ENCODE data around the gene KNG1. TPM values are rescaled to one million over a fixed set of nuclear protein-coding genes. Genes with fewer than 3 reads are reported as not detected.

Gene KNG1
- total and polyA plus RNA-seq, 2 donors (not counting 3 experiments of a cell fraction or from before 2014, with no cell fraction given), result not detected

DNA sequence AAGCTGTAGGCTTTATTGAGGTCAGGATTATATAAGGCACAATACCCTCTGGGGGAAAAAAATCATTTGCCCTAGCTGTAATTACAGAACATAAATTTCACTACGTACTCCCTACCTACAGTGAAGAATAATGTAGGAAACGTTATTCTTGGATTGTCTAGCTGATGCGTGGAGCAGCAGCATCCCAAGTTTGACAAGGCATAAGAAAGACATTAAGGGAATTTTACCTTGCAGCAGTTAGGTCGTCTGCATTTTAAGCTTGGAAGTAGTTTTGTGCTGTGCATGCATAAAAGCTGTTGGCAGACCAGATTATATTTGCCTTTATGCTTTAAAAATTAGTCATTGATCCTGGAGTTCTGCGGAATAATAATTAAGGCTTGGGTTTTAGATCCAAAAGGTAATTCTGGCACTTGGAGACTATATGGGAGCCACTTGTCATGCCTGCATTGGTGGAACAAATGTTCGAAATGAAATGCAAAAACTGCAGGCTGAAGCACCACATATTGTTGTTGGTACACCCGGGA, 68.4 kb downstream of the KNG1 start:
- peaks cover 38 to 44% of the 10 kb centered on the region in 2 experiments for H3K36me3 ChIP-seq (ENCODE audit: control insufficient read depth in 2 of 2, extremely low read depth in 1 of 2, insufficient read depth in 2 of 2, low read length in 2 of 2)
- ChIA-PET CTCF (interaction anchor here (3.1 kb wide), 1 partner anchor 169 kb away, joined by 10 read pairs; no protein-coding TSS in a partner anchor), POLR2A (no interaction called here)
- H3K9ac ChIP-seq (replicated peaks; ENCODE audit: extremely low read depth, insufficient read depth, low read length), result peak overlapping the region; percentile 99
- no peaks in the 10 kb centered on the region for H3K27me3 ChIP-seq (ENCODE audit: control insufficient read depth in 2 of 2, insufficient read depth in 2 of 2, low read length in 2 of 2)
- H3K9me3 ChIP-seq (replicated peaks; ENCODE audit: control insufficient read depth, insufficient read depth, low read length), result no peaks in the 10 kb centered on the region
- H2AFZ ChIP-seq (ENCODE audit: low read depth, low read length), result no peak overlapping the region
- peak overlapping the region; percentile 38 to 85 (median 72) for H3K4me3 ChIP-seq (replicated peaks in 1 of 3; ENCODE audit: insufficient read depth in 1 of 3, low read depth in 1 of 3, low read length in 3 of 3)
- FAIRE-seq (no peak), DNase-seq (ENCODE audit: low read depth, low spot score) (no peak)
- peaks cover 15% of the 10 kb centered on the region for H4K20me1 ChIP-seq (replicated peaks; ENCODE audit: control insufficient read depth, extremely low read depth, insufficient read depth, low read length)
- H3K4me1 ChIP-seq (ENCODE audit: control insufficient read depth, extremely low read depth, insufficient read depth, low read length), result peaks cover 26% of the 10 kb centered on the region
- no peaks in the 10 kb centered on the region for H3K9me1 ChIP-seq (replicated peaks; ENCODE audit: control insufficient read depth, extremely low read depth, insufficient read depth, low read length)
- BruUV-seq (replicated peaks), result no TSS peak
- H3K79me2 ChIP-seq (ENCODE audit: control insufficient read depth, insufficient read depth, low read length), result peaks cover 51% of the 10 kb centered on the region
- TF ChIP-seq POLR2AphosphoS5 (IDR thresholded peaks at IDR 0.05; ENCODE audit: insufficient read depth, low read depth, low read length) (no peak), EZH2 (IDR thresholded peaks at IDR 0.05; ENCODE audit: borderline replicate concordance, low read depth, low read length, severe bottlenecking) (no peak), GATA2 (IDR thresholded peaks at IDR 0.05; ENCODE audit: insufficient read depth, insufficient read length, low read depth, low read length) (no peak), FOS (IDR thresholded peaks at IDR 0.05; ENCODE audit: borderline replicate concordance, insufficient read depth, low read length) (no peak)
- TF ChIP-seq, protein P1, sequence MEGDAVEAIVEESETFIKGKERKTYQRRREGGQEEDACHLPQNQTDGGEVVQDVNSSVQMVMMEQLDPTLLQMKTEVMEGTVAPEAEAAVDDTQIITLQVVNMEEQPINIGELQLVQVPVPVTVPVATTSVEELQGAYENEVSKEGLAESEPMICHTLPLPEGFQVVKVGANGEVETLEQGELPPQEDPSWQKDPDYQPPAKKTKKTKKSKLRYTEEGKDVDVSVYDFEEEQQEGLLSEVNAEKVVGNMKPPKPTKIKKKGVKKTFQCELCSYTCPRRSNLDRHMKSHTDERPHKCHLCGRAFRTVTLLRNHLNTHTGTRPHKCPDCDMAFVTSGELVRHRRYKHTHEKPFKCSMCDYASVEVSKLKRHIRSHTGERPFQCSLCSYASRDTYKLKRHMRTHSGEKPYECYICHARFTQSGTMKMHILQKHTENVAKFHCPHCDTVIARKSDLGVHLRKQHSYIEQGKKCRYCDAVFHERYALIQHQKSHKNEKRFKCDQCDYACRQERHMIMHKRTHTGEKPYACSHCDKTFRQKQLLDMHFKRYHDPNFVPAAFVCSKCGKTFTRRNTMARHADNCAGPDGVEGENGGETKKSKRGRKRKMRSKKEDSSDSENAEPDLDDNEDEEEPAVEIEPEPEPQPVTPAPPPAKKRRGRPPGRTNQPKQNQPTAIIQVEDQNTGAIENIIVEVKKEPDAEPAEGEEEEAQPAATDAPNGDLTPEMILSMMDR (IDR thresholded peaks at IDR 0.05; ENCODE audit: extremely low read depth in 1 of 2, insufficient read depth in 1 of 2, low read depth in 1 of 2, low read length in 2 of 2), result no peak
- H3K4me2 ChIP-seq (ENCODE audit: insufficient read depth, low read length), result peak overlapping the region; percentile 93
- intact Hi-C loops (cut with micrococcal nuclease) (loop anchor here (10.0 kb wide), 1 partner anchor 801 kb away; no protein-coding TSS in a partner anchor), dilution Hi-C loops (cut with MboI; ENCODE audit: extremely low pct_ligation_motif_present, low sequenced_read_pairs) (no loop called here)
- H3K27ac ChIP-seq (ENCODE audit: insufficient read depth, low read depth, low read length), result no peak overlapping the region

All from endothelial cell of umbilical vein (primary cell).